Neutrophil (primary cell): Measurements from ENCODE around the gene PPP1R9A.

Experiments
- H3K27ac ChIP-seq: fragments of 200-600 bp; sonication (generic); 2 replicates; pipeline ENCODE4 v1.5.1; 2016; ENCODE audit warnings: mild to moderate bottlenecking, moderate library complexity
- H3K27me3 ChIP-seq: fragments of 200-600 bp; sonication (generic); 2 replicates; pipeline ENCODE4 v1.6.0; 2016; ENCODE audit warnings: mild to moderate bottlenecking
- H3K36me3 ChIP-seq: fragments of 200-600 bp; sonication (generic); 2 replicates; pipeline ENCODE4 v1.5.1; 2017
- H3K4me1 ChIP-seq, 2 experiments: fragments of 200-600 bp in 1 of 2; sonication (generic) in 1 of 2; 1 replicate in 1 of 2; 2 replicates in 1 of 2; pipeline versions ENCODE4 v1.5.1 to v1.6.1; 2013 to 2016; ENCODE audit warnings: low read depth in 1 of 2, low read length in 1 of 2, mild to moderate bottlenecking in 1 of 2, moderate library complexity in 1 of 2; ENCODE audit not compliant: control insufficient read depth in 1 of 2, insufficient read depth in 1 of 2
- H3K4me3 ChIP-seq, 2 experiments: fragments of 200-600 bp in 1 of 2; sonication (generic) in 1 of 2; 1 replicate in 1 of 2; 2 replicates in 1 of 2; pipeline ENCODE4 v1.5.1; 2013 to 2016; ENCODE audit warnings: low read depth in 1 of 2, low read length in 1 of 2, mild to moderate bottlenecking in 1 of 2, moderate library complexity in 1 of 2
- H3K9me3 ChIP-seq: fragments of 200-600 bp; sonication (generic); 2 replicates; pipeline ENCODE4 v1.5.1; 2016
- CTCF ChIP-seq: fragments of 200-600 bp; sonication (generic); IDR thresholded peaks from 2 replicates; pipeline ENCODE4 v1.5.1; 2016; ENCODE audit warnings: antibody characterized with exemption

PPP1R9A gene

GRCh38 chr7:94912085-94912484, 4.7 kb downstream of the PPP1R9A start:
- peaks cover 0 to 7% of the 10 kb centered on the region in 2 experiments for H3K4me1 ChIP-seq
- TF ChIP-seq CTCF, result no peak
- H3K27me3 ChIP-seq, result peaks cover 44% of the 10 kb centered on the region
- H3K9me3 ChIP-seq, result no peaks in the 10 kb centered on the region
- H3K4me3 ChIP-seq, result no peak overlapping the region
- no peaks in the 10 kb centered on the region for H3K36me3 ChIP-seq
- no peak overlapping the region for H3K27ac ChIP-seq

DNA sequence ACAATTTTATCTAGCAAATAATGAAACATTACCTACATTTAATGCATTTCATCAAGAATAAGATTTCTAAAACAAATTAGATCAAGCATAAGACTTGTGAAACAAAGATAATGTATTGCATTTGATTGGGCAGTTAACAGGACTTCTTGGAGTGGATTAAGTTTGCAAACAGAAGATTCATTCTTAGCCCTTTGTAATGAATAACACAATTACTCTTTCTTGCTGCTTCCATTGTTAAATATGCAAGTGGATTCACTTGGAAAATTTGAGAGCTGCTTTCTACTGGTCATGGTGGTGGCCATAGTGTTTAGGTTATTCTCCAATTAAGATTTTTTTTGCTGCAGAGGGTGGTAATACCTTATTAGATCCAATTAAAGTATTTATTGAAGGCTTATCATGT, 6.0 kb downstream of the PPP1R9A start:
- Histone ChIP-seq H3K36me3 (no peaks in the 10 kb centered on the region), H3K27me3 (peaks cover 31% of the 10 kb centered on the region)

DNA sequence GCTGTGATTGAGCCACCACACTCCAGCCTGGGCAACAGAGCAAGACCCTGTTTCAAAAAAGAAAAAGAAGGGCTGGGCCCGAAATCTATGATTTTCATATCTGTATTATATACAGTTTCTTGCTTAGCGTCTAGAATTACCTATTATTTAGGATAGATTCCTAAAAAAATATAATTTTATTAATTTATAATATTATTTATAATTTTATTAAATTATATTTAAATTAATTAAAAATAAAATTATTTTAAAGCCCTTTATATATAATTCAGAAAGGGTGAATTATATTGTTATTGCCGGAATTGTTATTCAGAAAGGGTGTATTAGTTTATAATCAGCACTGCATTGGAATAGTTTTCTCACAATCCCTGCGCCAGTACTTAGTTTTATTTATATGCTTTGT, 14.5 kb downstream of the PPP1R9A start:
- H3K9me3 ChIP-seq, result no peaks in the 10 kb centered on the region
- TF ChIP-seq CTCF, result no peak
- H3K4me3 ChIP-seq, result no peak overlapping the region
- H3K27ac ChIP-seq, result no peak overlapping the region
- no peaks in the 10 kb centered on the region for H3K36me3 ChIP-seq
- peaks cover 0 to 4% of the 10 kb centered on the region in 2 experiments for H3K4me1 ChIP-seq
- H3K27me3 ChIP-seq, result no peaks in the 10 kb centered on the region

More for the DNA sequence above, 6.0 kb downstream of the PPP1R9A start:
- Histone ChIP-seq H3K9me3 (no peaks in the 10 kb centered on the region), H3K4me1 (peaks cover 0 to 1% of the 10 kb centered on the region in 2 experiments), H3K4me3 (no peak overlapping the region), H3K27ac (no peak overlapping the region)
- no peak for TF ChIP-seq CTCF

GRCh38 chr7:94922457-94922856, 15.1 kb downstream of the PPP1R9A start:
- Histone ChIP-seq H3K4me3 (no peak overlapping the region), H3K27me3 (no peaks in the 10 kb centered on the region), H3K27ac (no peak overlapping the region), H3K9me3 (no peaks in the 10 kb centered on the region), H3K36me3 (no peaks in the 10 kb centered on the region), H3K4me1 (peaks cover 0 to 4% of the 10 kb centered on the region in 2 experiments)
- no peak for TF ChIP-seq CTCF

DNA sequence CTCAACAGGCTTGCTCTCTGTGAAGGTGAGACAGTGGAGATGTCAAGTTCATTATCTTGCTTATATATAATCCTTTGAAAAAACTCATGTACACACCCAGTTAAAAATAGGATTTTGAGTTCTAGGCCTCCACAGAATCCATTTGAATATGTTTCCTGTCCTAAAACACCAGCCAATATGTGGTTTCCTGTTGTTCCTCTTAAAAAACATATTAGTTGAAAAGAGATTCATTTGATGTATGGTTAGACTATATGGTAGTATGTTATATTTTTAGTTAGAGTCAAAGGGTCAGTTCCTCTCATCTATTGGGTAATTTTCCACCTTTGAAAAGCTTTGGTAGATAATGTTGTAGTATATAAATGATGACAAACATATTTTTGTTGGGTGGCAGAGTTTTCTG, 16.0 kb downstream of the PPP1R9A start:
- TF ChIP-seq CTCF, result no peak
- Histone ChIP-seq H3K4me3 (no peak overlapping the region), H3K4me1 (peaks cover 0 to 4% of the 10 kb centered on the region in 2 experiments), H3K27me3 (no peaks in the 10 kb centered on the region), H3K36me3 (no peaks in the 10 kb centered on the region), H3K9me3 (no peaks in the 10 kb centered on the region), H3K27ac (no peak overlapping the region)

DNA sequence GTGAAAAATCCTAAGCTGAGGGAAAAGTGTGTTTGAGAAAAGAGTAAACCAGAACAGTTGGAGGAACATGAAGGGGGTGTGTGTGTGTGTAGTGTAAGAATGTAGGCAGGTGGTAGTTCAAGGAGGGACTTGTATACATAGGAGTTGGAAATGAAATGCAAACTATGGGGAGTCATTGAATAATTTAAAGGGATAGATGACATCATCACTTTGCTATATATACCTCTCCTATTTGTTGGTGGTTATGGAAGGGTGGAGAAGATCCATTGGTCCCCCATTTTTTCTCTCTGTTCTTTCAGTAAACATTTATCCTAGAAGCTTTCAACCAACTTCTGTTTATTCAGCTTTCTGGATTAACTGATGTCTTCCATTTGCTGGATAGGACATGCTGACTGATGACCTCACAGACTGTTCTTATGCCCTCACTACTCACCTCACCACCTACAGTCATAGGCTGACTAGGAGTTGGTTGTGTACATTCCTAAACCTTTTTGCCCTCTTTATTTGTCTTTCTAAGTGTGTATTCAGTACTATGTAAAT, 20.8 kb downstream of the PPP1R9A start:
- H3K27ac ChIP-seq, result no peak overlapping the region
- H3K4me1 ChIP-seq, result no peaks in the 10 kb centered on the region
- no peak overlapping the region for H3K4me3 ChIP-seq
- no peaks in the 10 kb centered on the region for H3K27me3 ChIP-seq
- H3K9me3 ChIP-seq, result no peaks in the 10 kb centered on the region
- no peak for TF ChIP-seq CTCF
- H3K36me3 ChIP-seq, result no peaks in the 10 kb centered on the region
